Nephron (organoid): ENCODE data around the gene TMEM245.
A peak's percentile ranks its signal among the peaks of the same experiment; 100 is the strongest.

Source experiments
- H3K27ac Mint-ChIP-seq, 3 experiments: 2 replicates each; pipeline ENCODE4 v1.8.0; 2020; ENCODE audit warnings: mixed read lengths in 3 of 3, mild to moderate bottlenecking in 2 of 3, moderate library complexity in 1 of 3
- H3K27me3 Mint-ChIP-seq: 2 replicates; pipeline ENCODE4 v1.8.0; 2021; ENCODE audit warnings: low read depth, mild to moderate bottlenecking, moderate library complexity, mixed read lengths
- H3K36me3 Mint-ChIP-seq: 2 replicates; pipeline ENCODE4 v1.8.0; 2020; ENCODE audit warnings: low read depth, mixed read lengths
- H3K4me1 Mint-ChIP-seq: 2 replicates; pipeline ENCODE4 v1.8.0; 2020; ENCODE audit warnings: mixed read lengths
- H3K4me3 Mint-ChIP-seq, 3 experiments: 2 replicates each; pipeline ENCODE4 v1.8.0; 2020; ENCODE audit warnings: mild to moderate bottlenecking in 3 of 3, mixed read lengths in 3 of 3, moderate library complexity in 2 of 3
- H3K9me3 Mint-ChIP-seq: 2 replicates; pipeline ENCODE4 v1.8.0; 2020; ENCODE audit warnings: mixed read lengths
- CTCF ChIP-seq, 3 experiments: fragments of 200-600 bp; sonication (generic); IDR thresholded peaks; one replicate each; pipeline ENCODE4 v1.5.0; 2021; ENCODE audit warnings: antibody characterized with exemption in 3 of 3; ENCODE audit not compliant: unreplicated experiment in 3 of 3

Gene TMEM245

GRCh38 chr9:109119439-109120203 lies at the start of gene TMEM245:
Gene TMEM245 (minus strand): TSS chr9:109119947. CDS start chr9:109119913, 34 bp downstream.
- Mint-ChIP-seq H3K27me3 (no peaks in the 10 kb centered on the region), H3K9me3 (no peaks in the 10 kb centered on the region), H3K27ac (peak within 1 kb of the TSS; percentile 84 to 92 (median 89)), H3K4me1 (peaks cover 35% of the 10 kb centered on the region), H3K4me3 (peak within 1 kb of the TSS; percentile 96 to 99 (median 99)), H3K36me3 (peaks cover 9% of the 10 kb centered on the region)
- TF ChIP-seq CTCF (IDR thresholded peaks at IDR 0.05; ENCODE audit: unreplicated experiment in 3 of 3), result no peak

GRCh38 chr9:109168170-109168569 lies 48.4 kb upstream of the TMEM245 start:
- no peaks in the 10 kb centered on the region for H3K4me1 Mint-ChIP-seq
- TF ChIP-seq CTCF (IDR thresholded peaks at IDR 0.05; ENCODE audit: unreplicated experiment in 3 of 3), result no peak
- H3K27ac Mint-ChIP-seq, result no peak overlapping the region
- H3K9me3 Mint-ChIP-seq, result peaks cover 6% of the 10 kb centered on the region
- H3K36me3 Mint-ChIP-seq, result no peaks in the 10 kb centered on the region
- H3K27me3 Mint-ChIP-seq, result peaks cover 57% of the 10 kb centered on the region
- H3K4me3 Mint-ChIP-seq, result no peak overlapping the region

GRCh38 chr9:109167716-109168115 lies 48.0 kb upstream of the TMEM245 start:
- Mint-ChIP-seq H3K27ac (no peak overlapping the region), H3K36me3 (no peaks in the 10 kb centered on the region), H3K27me3 (peaks cover 57% of the 10 kb centered on the region), H3K4me3 (peak overlapping the region; percentile 80 to 95 (median 88)), H3K9me3 (peaks cover 6% of the 10 kb centered on the region), H3K4me1 (no peaks in the 10 kb centered on the region)
- TF ChIP-seq CTCF (IDR thresholded peaks at IDR 0.05; ENCODE audit: unreplicated experiment in 3 of 3), result no peak

- TF ChIP-seq CTCF (IDR thresholded peaks at IDR 0.05; ENCODE audit: unreplicated experiment in 3 of 3), result no peak
- Mint-ChIP-seq H3K4me1 (no peaks in the 10 kb centered on the region), H3K9me3 (peaks cover 6% of the 10 kb centered on the region), H3K4me3 (peak within 1 kb of the TSS; percentile 80 to 95 (median 88)), H3K27me3 (peaks cover 58% of the 10 kb centered on the region), H3K36me3 (no peaks in the 10 kb centered on the region), H3K27ac (no peak within 1 kb of the TSS)
Measured at GRCh38 chr9:109166771-109167601, 47.2 kb upstream of the TMEM245 start, which contains the start of gene FRRS1L. Gene FRRS1L (minus strand): TSS chr9:109167249. CDS start chr9:109167138, 111 bp downstream.

- Mint-ChIP-seq H3K27me3 (peaks cover 59% of the 10 kb centered on the region), H3K9me3 (peaks cover 6% of the 10 kb centered on the region), H3K4me3 (peak overlapping the region; percentile 76 to 82 (median 78)), H3K27ac (no peak overlapping the region), H3K36me3 (no peaks in the 10 kb centered on the region), H3K4me1 (no peaks in the 10 kb centered on the region)
- TF ChIP-seq CTCF (IDR thresholded peaks at IDR 0.05; ENCODE audit: unreplicated experiment in 3 of 3), result no peak
Measured at GRCh38 chr9:109166171-109166770, 46.5 kb upstream of the TMEM245 start.
